Measurements from ENCODE around the gene TCL1B. TPM values are rescaled to one million over a fixed set of nuclear protein-coding genes. Genes with fewer than 3 reads are reported as not detected.
"Not testable (repeated sequence)": the region's sequence is repeated elsewhere in the genome, so short reads cannot be mapped to it uniquely, and the experiment has no call there.

Gene TCL1B
- total RNA-seq, 4 donors from 2014 or later, result not detected

GRCh38 chr14:95660651-95661515 is 25.3 kb upstream of the TCL1B start:
- no peak for TF ChIP-seq POLR2A (IDR thresholded peaks at IDR 0.05)
- TF ChIP-seq CTCF (IDR thresholded peaks at IDR 0.05 in 4 of 5, conservative IDR thresholded peaks at IDR 0.05 in 1 of 5), result no peak
- Histone ChIP-seq H3K36me3 (no peaks in the 10 kb centered on the region), H3K9me3 (no peaks in the 10 kb centered on the region), H3K4me1 (no peaks in the 10 kb centered on the region), H3K27me3 (no peaks in the 10 kb centered on the region), H3K27ac (no peak overlapping the region), H3K4me3 (no peak overlapping the region)
- intact Hi-C loops (cut with DNase I; ENCODE audit: low total_unique reads), result no loop called here
- ATAC-seq (no peak), DNase-seq (no peak)
- in situ Hi-C loops (cut with MboI; ENCODE audit: low sequenced_read_pairs in 4 of 4), result no loop called here

GRCh38 chr14:95662376-95663186 is 23.6 kb upstream of the TCL1B start:
- H3K27ac ChIP-seq, result no peak overlapping the region
- intact Hi-C loops (cut with DNase I; ENCODE audit: low total_unique reads), result no loop called here
- H3K36me3 ChIP-seq, result no peaks in the 10 kb centered on the region
- no peaks in the 10 kb centered on the region for H3K4me1 ChIP-seq
- in situ Hi-C loops (cut with MboI; ENCODE audit: low sequenced_read_pairs in 4 of 4), result no loop called here
- TF ChIP-seq POLR2A (IDR thresholded peaks at IDR 0.05), result no peak
- no peaks in the 10 kb centered on the region for H3K27me3 ChIP-seq
- H3K4me3 ChIP-seq, result no peak overlapping the region
- H3K9me3 ChIP-seq, result no peaks in the 10 kb centered on the region
- no peak for DNase-seq
- no peak for ATAC-seq

GRCh38 chr14:95663226-95663797 is 22.9 kb upstream of the TCL1B start:
- TF ChIP-seq CTCF (IDR thresholded peaks at IDR 0.05 in 4 of 5, conservative IDR thresholded peaks at IDR 0.05 in 1 of 5), result no peak
- no peak for TF ChIP-seq POLR2A (IDR thresholded peaks at IDR 0.05)
- no peaks in the 10 kb centered on the region for H3K36me3 ChIP-seq
- H3K9me3 ChIP-seq, result no peaks in the 10 kb centered on the region
- H3K4me1 ChIP-seq, result no peaks in the 10 kb centered on the region
- no peak overlapping the region for H3K4me3 ChIP-seq
- DNase-seq, result no peak
- in situ Hi-C loops (cut with MboI; ENCODE audit: low sequenced_read_pairs in 4 of 4), result no loop called here
- H3K27ac ChIP-seq, result no peak overlapping the region
- no peak for ATAC-seq
- intact Hi-C loops (cut with DNase I; ENCODE audit: low total_unique reads), result no loop called here
- no peaks in the 10 kb centered on the region for H3K27me3 ChIP-seq

- intact Hi-C loops (cut with DNase I; ENCODE audit: low total_unique reads) (no loop called here), in situ Hi-C loops (cut with MboI; ENCODE audit: low sequenced_read_pairs in 4 of 4) (no loop called here)
- H3K27ac ChIP-seq, result no peak overlapping the region
- H3K9me3 ChIP-seq, result no peaks in the 10 kb centered on the region
- DNase-seq, result no peak
- no peak for TF ChIP-seq CTCF (IDR thresholded peaks at IDR 0.05 in 4 of 5, conservative IDR thresholded peaks at IDR 0.05 in 1 of 5)
- no peak for TF ChIP-seq POLR2A (IDR thresholded peaks at IDR 0.05)
- H3K4me1 ChIP-seq, result no peaks in the 10 kb centered on the region
- H3K4me3 ChIP-seq, result no peak overlapping the region
- no peak for ATAC-seq
- H3K27me3 ChIP-seq, result no peaks in the 10 kb centered on the region
- H3K36me3 ChIP-seq, result no peaks in the 10 kb centered on the region
Observed at GRCh38 chr14:95664066-95664465, 22.2 kb upstream of the TCL1B start.

- no peaks in the 10 kb centered on the region for H3K27me3 ChIP-seq
- no peak overlapping the region for H3K27ac ChIP-seq
- DNase-seq (no peak), ATAC-seq (no peak)
- no peak overlapping the region for H3K4me3 ChIP-seq
- in situ Hi-C loops (cut with MboI; ENCODE audit: low sequenced_read_pairs in 4 of 4) (no loop called here), intact Hi-C loops (cut with DNase I; ENCODE audit: low total_unique reads) (no loop called here)
- H3K4me1 ChIP-seq, result no peaks in the 10 kb centered on the region
- no peaks in the 10 kb centered on the region for H3K9me3 ChIP-seq
- no peaks in the 10 kb centered on the region for H3K36me3 ChIP-seq
- TF ChIP-seq CTCF (IDR thresholded peaks at IDR 0.05 in 4 of 5, conservative IDR thresholded peaks at IDR 0.05 in 1 of 5), result no peak
- TF ChIP-seq POLR2A (IDR thresholded peaks at IDR 0.05), result no peak
Observed at GRCh38 chr14:95664546-95664945, 21.7 kb upstream of the TCL1B start.

GRCh38 chr14:95665530-95665929 is 20.7 kb upstream of the TCL1B start:
- H3K4me3 ChIP-seq; intact Hi-C loops (cut with DNase I; ENCODE audit: low total_unique reads); H3K27ac ChIP-seq; DNase-seq; H3K4me1 ChIP-seq; H3K36me3 ChIP-seq; H3K9me3 ChIP-seq; in situ Hi-C loops (cut with MboI; ENCODE audit: low sequenced_read_pairs in 4 of 4); ATAC-seq; H3K27me3 ChIP-seq: not testable (repeated sequence)
